A673 (cell line): ENCODE measurements around the gene TRIM60.
"Not testable (repeated sequence)": the region's sequence is repeated elsewhere in the genome, so short reads cannot be mapped to it uniquely, and the experiment has no call there.

Experiments
- CTCF ChIP-seq: fragments of 300-800, 200-600 bp; sonication (generic); conservative IDR thresholded peaks from 2 replicates; pipeline ENCODE4 v1.5.1; 2017; ENCODE audit warnings: low read depth, mild to moderate bottlenecking, antibody characterized with exemption, low read length, moderate library complexity, mixed read lengths
- EZH2 ChIP-seq: fragments of 200-600 bp; sonication (generic); IDR thresholded peaks from 2 replicates; pipeline ENCODE4 v1.6.1; 2017; ENCODE audit warnings: borderline replicate concordance, low read depth, mild to moderate bottlenecking, mixed read lengths, antibody characterized with exemption, low read length; ENCODE audit not compliant: poor library complexity, severe bottlenecking

GRCh38 chr4:165084787-165085186 is 53.0 kb downstream of the TRIM60 start:
- not testable (repeated sequence) for TF ChIP-seq CTCF, EZH2
